Stromal cell of bone marrow (primary cell): ENCODE results near the gene PFDN1.
"Not testable (repeated sequence)": the region's sequence is repeated elsewhere in the genome, so short reads cannot be mapped to it uniquely, and the experiment has no call there.

Experiments used
- DNase-seq: peaks from one replicate; pipeline ENCODE4 v3.0.0-alpha.2; 2012; ENCODE audit warnings: low read depth

The PFDN1 gene

DNA sequence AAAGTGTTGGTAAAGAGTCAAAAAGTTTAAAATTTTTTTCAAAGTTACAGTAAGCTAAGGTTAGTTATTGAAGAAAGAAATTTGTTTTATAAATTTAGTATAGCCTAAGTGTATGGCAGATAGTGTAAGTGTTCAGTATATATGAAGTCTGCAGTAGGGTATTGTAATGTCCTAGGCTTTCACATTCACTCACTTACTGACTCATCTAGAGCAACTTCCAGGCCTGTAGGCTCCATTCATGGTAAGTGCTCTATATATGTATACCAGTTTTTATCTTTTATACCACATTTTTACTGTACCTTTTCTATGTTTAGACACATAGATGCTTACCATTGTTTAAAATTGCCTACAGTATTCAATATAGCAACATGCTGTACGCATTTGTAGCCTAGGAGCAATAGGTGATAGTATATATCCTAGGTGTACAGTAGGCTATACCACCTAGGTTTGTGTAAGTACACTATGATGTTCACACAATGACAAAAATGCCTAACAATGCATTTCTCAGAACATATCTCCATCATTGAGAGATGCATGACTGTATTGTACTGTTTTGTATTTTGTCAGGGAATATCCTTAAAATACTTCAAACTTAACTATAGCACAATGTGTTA lies 89.4 kb downstream of the PFDN1 start:
- no peak for DNase-seq

DNA sequence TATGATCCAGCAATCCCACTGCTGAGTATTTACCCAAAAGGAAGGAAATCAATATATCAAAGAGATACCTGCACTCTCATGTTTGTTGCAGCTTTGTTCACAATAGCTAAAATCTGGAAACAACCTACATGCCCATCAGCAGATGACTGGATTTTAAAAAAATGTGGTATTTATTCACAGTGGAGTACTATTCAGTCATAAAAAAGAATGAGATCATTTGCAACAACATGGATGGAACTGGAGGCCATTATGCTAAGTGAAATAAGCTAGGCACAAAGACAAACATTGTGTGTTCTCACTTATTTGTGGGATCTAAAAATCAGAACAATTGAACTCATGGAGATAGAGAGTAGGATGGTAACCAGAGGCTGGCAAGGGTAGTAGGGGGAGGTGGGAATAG lies 94.8 kb downstream of the PFDN1 start:
- DNase-seq = no peak

DNA sequence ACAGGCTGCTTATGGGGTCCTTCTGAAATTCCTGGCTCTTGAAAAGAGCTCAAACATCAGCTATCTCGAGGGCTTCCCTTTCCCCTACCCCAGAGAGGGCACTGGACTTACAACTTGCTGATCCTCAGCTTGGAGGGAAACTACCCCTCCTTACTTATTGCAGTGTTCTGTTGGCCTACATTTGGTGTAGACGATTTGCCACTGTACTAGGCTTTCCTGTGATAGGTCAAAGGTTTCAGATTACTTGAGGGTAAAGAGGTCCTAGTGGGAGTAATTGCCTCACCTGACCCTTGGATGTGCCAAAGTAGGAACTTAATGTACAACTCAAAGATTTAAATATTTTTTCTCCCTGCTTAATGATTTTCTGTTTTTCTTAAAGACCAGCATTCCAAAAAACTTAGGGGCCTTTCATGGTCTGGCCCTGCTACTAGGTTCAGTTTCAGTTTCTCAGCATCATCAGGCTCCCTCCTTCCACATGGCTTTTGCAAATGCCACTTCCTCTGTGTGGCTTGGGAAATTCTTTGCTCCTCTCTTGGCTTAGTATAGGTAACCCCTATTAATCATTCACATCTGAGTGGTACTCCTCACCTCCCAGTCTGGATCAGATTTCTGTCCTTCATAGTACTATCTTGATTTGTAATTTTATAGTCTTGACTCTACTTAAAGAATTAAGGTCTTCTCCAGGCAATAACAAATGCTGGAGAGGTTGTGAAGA lies 95.5 kb downstream of the PFDN1 start:
- DNase-seq = no peak

DNA sequence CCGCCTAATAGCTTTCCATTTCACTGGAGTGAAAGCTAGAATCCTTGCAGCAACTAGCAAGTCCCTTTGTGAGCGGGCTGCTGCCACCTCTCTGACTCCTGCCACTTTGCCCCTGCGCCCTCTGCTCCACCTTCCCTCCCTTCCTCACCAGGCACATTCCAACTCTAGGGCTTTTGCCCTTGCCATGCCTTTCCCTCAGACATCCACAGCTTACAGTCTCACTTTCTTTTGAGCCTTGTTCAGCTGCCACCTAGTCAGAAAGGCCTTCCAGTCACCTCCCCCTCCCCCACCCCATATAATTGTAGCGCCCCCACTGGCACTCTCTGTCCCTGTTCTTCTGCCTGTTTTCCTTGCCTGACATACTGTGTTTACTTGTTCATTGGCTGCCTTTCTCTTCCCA lies 96.9 kb downstream of the PFDN1 start:
- DNase-seq = no peak

DNA sequence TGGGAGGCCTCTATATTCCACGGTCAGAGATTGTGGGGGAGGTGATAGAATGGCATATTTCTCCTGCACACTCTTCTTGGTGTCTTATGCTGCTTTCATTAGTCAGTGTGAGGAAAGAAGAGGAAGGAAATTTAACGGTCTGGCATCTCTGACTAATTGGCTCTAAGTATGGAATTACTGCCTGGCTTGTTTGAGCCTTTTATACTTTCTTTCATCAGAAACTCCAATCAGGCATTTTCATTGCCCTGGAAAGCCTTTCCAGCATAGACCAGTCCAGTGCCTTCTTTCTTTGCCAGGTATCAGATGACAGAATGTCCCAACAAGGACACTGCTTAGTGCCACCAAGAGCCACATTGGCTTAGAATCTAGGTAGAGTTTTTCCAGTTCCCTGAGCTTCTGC lies 97.7 kb downstream of the PFDN1 start:
- no peak for DNase-seq

DNA sequence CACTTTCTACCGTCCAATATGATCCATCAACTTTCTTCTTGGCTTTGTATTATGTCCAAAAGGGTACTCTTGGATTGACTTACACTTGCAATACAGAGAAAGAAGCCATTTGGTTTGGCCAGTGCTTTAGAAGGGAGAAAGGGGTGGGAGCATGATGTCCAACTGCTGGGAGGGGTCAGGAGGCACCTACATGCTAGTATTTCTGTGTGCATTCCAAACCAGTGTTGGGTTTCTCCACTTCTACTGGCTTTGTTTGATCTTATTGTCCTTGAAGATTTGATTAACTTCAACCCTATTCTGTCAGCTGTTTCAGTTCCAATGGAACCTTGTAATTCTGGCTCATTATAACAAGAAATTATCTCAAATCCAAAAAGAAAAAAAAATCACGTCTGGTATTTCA lies 100.3 kb downstream of the PFDN1 start:
- DNase-seq = no peak

DNA sequence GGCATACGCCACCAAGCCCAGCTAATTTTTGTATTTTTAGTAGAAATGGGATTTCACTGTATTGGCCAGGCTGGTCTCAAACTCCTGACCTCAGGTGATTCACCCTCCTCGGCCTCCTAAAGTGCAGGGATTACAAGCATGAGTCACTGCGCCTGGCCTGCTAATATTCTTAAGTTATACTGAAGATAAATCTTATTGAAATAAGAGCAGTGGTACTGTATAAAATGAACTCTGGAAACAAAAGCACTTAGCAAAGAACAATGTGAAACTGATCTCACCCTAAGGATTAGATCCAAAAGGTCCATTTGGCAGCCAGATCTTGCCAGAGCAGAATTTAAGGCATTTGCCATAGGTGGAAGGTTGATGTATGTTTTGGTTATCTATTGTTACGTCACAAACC lies 100.8 kb downstream of the PFDN1 start:
- no peak for DNase-seq

DNA sequence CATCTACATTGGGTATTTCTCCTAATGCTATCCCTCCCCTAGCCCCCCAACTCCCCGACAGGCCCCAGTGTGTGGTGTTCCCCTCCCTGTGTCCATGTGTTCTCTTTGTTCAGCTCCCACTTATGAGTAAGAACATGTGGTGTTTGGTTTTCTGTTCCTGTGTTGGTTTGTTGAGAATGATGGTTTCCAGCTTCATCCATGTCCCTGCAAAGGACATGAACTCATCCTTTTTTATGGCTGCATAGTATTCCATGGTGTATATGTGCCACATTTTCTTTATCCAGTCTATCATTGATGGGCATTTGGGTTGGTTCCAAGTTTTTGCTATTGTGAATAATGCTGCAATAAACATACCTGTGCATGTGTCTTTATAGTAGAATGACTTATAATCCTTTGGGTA lies 104.0 kb downstream of the PFDN1 start:
- not testable (repeated sequence) for DNase-seq

DNA sequence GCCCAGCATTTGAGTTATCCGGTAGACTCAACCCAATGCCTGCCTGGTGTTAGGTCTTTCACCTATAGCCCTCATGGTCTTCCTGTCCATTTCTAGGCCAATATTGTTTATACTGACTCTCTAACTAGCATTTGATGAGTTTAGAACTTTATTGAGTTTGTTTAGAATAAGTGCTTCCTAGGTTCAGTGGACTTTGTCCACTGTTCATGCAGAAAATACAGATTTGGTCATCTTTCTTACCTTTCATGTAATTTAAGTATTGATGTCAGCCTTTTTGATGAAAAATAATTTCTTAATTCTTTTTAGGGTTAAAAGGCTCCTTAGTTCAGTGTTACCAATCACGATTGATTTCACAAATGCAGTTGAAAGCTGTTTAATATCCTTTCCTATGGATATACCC lies 105.9 kb downstream of the PFDN1 start:
- no peak for DNase-seq

DNA sequence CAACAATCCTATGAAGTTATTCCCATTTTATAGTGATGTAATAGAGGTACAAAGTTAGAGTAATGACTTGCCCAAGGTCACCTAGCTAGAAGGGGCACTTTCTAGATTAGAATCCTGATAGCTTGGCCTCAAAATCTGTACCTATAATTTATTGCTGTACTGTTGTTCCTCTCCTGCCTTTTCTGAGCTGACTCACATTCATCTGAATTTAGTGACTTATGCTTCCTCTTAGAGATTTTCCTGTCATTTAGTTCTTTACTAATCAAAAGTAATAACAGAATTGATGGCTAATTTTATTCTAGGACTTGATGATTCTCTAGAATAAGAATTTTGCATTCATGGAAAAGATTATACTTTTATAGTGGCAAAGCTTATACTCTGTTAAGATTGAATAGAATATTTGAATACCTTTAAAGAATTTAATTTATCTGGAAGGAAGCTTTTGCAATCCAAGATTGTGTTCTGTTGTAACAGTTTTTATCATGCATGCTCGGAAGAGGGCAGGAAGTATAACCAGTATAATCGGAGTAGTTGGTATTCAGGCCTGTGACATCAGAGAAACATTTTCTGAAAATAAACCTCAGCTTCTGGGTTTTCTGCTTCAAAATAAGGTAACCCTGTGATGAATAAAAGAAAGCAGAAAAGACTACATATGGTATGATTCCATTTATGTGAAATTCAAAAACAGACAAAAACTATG lies 106.6 kb downstream of the PFDN1 start:
- DNase-seq = no peak
